HG03196 (cell line): ENCODE results near the gene USP2.

Experiments
- ATAC-seq: cut with Tn5 transposase; IDR thresholded peaks from one replicate; pipeline ENCODE4 v1.9.1; 2021; ENCODE audit not compliant: unreplicated experiment

Gene USP2

GRCh38 chr11:119342362-119343130 lies 38.9 kb downstream of the USP2 start:
- ATAC-seq, result no peak

- ATAC-seq, result no peak
Observed at GRCh38 chr11:119342023-119342300, 39.5 kb downstream of the USP2 start.

- ATAC-seq, result no peak
Observed at GRCh38 chr11:119341222-119342022, 40.1 kb downstream of the USP2 start.

DNA sequence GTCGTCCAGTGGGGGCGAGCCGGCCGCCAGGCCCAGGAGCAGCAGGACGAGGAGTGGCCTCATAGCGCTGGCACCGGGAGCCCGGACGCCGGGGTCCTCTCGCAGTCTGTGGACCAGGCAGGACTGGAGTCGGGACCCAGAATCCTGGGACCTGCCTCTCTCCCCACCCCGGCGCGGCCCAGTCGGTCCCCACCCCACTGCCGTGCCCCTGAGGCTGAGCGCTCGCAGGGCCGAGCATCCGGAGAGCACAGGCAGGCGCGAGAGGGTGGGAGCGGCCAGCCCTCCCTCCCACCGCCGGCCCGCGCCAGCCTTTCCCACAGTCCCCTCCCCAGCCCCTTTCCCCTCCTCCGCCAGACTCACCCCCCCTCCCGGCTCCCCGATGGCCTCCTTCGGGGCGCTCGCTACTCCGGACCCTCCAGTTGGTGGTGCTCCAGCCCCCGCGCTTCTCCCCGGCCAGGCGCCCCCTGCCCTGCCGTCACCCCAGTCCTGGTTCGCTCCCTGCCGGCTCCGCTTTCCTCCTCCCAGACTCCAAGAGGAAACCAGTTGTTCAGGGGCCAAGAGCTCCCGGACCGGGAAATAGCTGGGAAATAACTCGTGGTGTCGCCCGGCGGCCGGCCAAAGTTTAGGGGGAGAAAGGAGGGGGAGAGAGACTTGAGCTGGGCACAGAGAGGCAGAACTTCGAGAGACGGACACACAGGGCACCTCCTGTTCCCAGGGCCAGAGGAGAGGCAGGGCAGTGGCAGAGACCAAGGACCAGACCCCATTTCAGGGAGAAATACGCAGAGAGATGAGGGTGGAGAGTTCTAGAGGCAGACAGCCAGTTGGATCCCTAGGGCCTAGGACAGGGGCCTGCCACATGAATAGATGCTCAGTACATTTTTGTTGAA lies 40.9 kb downstream of the USP2 start, which contains the start of gene C1QTNF5:
TSS of gene C1QTNF5 (minus strand) at position 549 of the 887 bp plus-strand sequence. CDS start at position 63, 486 bp downstream.
- ATAC-seq, result no peak

DNA sequence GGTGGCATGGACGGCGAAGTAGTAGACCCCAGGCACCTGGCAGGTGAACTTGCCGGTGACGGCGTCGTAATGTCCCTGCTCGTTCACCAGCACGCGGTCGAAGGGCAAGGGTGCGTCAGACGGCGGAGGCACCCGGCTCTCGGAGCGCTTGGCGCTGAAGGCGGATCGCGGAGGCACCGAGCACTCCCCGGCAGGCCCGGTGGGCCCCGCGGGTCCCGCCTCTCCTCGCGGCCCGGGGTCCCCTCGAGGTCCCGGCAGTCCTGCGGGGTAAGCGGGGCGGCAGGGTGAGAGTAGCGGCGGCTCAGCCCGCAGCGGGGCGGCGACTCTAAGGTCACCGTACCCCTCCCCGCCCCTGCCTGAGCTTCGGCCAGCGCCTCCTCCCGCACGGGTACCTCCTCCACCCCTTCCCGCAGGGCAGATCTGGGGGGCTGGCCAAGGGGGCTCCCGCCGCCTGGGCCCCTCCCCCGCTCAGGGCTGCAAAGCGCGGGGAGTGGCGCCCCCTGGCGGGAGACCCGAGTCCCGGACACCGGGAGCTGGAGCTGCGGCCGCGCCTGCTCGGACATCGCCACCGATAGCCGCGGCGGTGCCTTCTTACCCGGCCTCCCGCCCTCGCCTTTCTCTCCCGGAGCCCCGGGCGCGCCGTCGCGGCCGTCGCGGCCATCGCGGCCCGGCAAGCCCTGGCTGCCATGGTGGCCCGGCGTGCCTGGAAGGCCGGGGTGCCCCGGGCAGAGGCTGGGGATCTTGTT lies 41.7 kb downstream of the USP2 start:
- ATAC-seq, result no peak

GRCh38 chr11:119338965-119339588 lies 42.4 kb downstream of the USP2 start:
- ATAC-seq, result no peak

GRCh38 chr11:119338318-119338890 lies 43.1 kb downstream of the USP2 start:
- no peak for ATAC-seq

- ATAC-seq, result no peak
Observed at GRCh38 chr11:119337581-119338317, 43.7 kb downstream of the USP2 start.

- no peak for ATAC-seq
Observed at GRCh38 chr11:119336744-119337469, 44.6 kb downstream of the USP2 start.

DNA sequence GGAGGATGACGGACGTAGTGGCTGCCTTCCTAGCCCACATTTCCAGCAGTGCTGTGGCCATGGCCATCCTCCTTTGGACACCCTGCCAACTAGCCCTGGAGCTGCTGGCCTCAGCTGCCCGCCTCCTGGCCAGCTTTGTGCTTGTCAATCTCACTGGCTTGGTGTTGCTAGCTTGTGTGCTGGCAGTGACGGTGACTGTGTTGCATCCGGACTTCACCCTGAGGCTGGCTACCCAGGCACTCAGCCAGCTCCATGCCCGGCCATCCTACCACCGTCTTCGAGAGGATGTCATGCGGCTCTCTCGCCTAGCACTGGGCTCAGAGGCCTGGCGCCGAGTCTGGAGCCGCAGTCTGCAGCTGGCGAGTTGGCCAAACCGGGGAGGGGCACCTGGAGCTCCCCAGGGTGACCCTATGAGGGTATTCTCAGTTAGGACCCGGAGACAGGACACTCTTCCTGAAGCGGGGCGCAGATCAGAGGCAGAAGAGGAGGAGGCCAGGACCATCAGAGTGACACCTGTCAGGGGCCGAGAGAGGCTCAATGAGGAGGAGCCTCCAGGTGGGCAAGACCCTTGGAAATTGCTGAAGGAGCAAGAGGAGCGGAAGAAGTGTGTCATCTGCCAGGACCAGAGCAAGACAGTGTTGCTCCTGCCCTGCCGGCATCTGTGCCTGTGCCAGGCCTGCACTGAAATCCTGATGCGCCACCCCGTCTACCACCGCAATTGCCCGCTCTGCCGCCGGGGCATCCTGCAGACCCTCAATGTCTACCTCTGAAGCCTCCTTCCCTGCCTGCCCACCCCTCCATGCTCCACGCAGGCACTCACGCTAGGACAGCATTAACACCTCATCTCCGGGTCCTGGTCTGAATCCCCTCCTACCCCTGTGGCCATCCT lies 45.6 kb downstream of the USP2 start:
- no peak for ATAC-seq

GRCh38 chr11:119335091-119335654 lies 46.3 kb downstream of the USP2 start:
- no peak for ATAC-seq

DNA sequence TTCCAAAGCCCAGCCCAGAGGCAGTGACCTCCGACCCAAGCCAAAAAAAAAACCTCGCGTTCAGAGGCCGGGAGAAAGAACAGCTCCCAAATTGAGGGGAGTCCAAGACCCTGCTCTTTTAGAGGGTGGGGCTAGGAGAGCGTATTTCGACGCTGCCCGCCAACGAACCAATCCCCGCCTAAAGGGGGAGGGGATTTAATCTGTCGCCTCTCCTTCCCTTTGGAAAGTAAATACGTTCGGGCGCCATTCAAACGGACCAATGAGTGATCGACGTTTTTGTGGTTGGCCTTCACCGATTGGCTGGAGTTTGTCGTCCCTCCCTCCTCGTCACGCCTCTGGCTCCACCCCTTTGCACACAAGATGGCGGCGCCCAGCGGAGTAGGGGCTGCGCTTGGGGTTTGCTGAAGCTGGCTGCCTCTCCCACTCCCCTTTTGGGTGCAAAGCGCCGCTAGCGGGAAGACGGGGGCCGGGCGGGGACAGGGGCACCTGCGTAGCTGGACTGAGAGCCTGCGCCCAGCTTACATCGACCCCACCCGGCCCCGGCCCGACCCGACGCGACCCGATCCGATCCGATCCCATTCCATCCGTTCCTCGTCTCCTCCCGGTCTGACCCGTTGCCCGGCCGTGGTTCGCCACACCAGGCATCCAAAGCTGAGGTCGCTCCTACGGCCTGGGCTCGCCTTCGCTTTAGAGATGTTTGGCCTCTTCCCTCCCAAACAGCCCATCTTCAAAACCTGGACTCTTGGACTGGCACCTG lies 47.1 kb downstream of the USP2 start, which contains the start of gene RNF26:
TSS of gene RNF26 (plus strand) at position 354 of the 757 bp plus-strand sequence. CDS start 596 bp downstream, outside the sequence.
- peak; percentile 83 for ATAC-seq

GRCh38 chr11:119332111-119332765 lies 49.3 kb downstream of the USP2 start:
- ATAC-seq, result no peak

GRCh38 chr11:119330237-119330636 lies 51.3 kb downstream of the USP2 start:
- ATAC-seq, result no peak

- no peak for ATAC-seq
Observed at GRCh38 chr11:119329320-119329719, 52.2 kb downstream of the USP2 start.

DNA sequence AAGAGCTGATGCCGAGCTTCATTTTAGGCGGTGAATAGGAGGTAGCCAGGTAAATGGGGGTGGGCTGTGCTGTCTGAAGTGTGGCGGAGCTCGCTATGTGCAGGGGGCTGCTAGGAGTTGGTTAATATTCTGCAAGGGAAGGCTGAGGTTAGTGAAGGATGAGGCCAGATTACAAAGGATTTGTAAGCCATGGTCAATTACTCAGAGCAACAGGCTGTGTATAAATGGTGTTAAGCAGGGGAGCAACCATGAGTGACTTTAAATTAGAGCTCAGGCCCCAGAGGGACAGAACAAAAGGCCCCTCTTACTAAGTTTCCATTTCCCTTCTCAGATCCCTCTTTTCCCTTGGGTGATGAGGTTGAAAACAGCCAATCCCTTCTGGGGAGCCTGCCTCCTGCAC lies 57.3 kb downstream of the USP2 start:
- no peak for ATAC-seq
